Neural cell (in vitro differentiated cells): Measurements from ENCODE around the gene MAGEB3. TPM values are rescaled to one million over a fixed set of nuclear protein-coding genes. Genes with fewer than 3 reads are reported as not detected.

Experiments
- H2AFZ ChIP-seq: fragments of 200-600, 300-800 bp; sonication (generic), shearing (Covaris generic); 2 replicates; pipeline ENCODE4 v1.6.0; 2014; ENCODE audit warnings: low read depth, mild to moderate bottlenecking, antibody characterized with exemption, low read length, moderate library complexity
- H3F3A ChIP-seq: fragments of 200-600 bp; shearing (Covaris generic); 2 replicates; pipeline ENCODE4 v1.6.1; 2016; ENCODE audit warnings: mild to moderate bottlenecking, moderate library complexity, mixed read lengths, antibody characterized with exemption, low read length; ENCODE audit not compliant: insufficient read depth, poor library complexity, severe bottlenecking
- H3K27ac ChIP-seq: fragments of 200-600, 300-800 bp; sonication (generic), shearing (Covaris generic); 2 replicates; pipeline ENCODE4 v1.5.1; 2014; ENCODE audit warnings: mild to moderate bottlenecking, low read length, moderate library complexity
- H3K27me3 ChIP-seq: fragments of 300-800, 200-600 bp; sonication (generic), shearing (Covaris generic); 2 replicates; pipeline ENCODE4 v1.6.0; 2014; ENCODE audit warnings: mild to moderate bottlenecking, low read depth, low read length, moderate library complexity; ENCODE audit not compliant: insufficient read depth
- H3K36me3 ChIP-seq: fragments of 300-800, 200-600 bp; sonication (generic), shearing (Covaris generic); 2 replicates; pipeline ENCODE4 v1.5.1; 2014; ENCODE audit warnings: mild to moderate bottlenecking, antibody characterized with exemption, low read length, moderate library complexity; ENCODE audit not compliant: insufficient read depth
- H3K4me2 ChIP-seq: fragments of 300-800, 200-600 bp; sonication (generic), shearing (Covaris generic); 2 replicates; pipeline ENCODE4 v1.6.0; 2014; ENCODE audit warnings: mild to moderate bottlenecking, low read length
- H3K4me3 ChIP-seq: fragments of 300-800, 200-600 bp; sonication (generic), shearing (Covaris generic); 2 replicates; pipeline ENCODE4 v1.5.1; 2014; ENCODE audit warnings: mild to moderate bottlenecking, low read length, moderate library complexity
- H3K79me2 ChIP-seq: fragments of 200-600 bp; shearing (Covaris generic); replicated peaks from 2 replicates; pipeline ENCODE4 v1.6.0; 2014; ENCODE audit warnings: mild to moderate bottlenecking, low read length, moderate library complexity; ENCODE audit not compliant: insufficient read depth
- H3K9ac ChIP-seq: fragments of 300-800, 200-600 bp; sonication (generic), shearing (Covaris generic); 2 replicates; pipeline ENCODE4 v1.6.1; 2016; ENCODE audit warnings: mild to moderate bottlenecking, low read length, mixed read lengths
- H3K9me2 ChIP-seq: fragments of 200-600 bp; shearing (Covaris generic); 2 replicates; pipeline ENCODE4 v1.6.1; 2016; ENCODE audit warnings: mild to moderate bottlenecking, low read length, mixed read lengths; ENCODE audit not compliant: insufficient read depth
- H3K9me3 ChIP-seq: fragments of 200-600, 300-800 bp; sonication (generic), shearing (Covaris generic); 2 replicates; pipeline ENCODE4 v1.6.1; 2016; ENCODE audit warnings: mild to moderate bottlenecking, mixed run types, low read length, moderate library complexity, mixed read lengths
- H4K20me1 ChIP-seq: fragments of 200-600 bp; shearing (Covaris generic); 2 replicates; pipeline ENCODE4 v1.6.1; 2016; ENCODE audit warnings: mild to moderate bottlenecking, mixed run types; ENCODE audit not compliant: insufficient read depth
- EP300 ChIP-seq: fragments of 450-650 bp; conservative IDR thresholded peaks from 2 replicates; pipeline ENCODE4 v1.6.1; 2014; ENCODE audit warnings: antibody characterized with exemption, mild to moderate bottlenecking, moderate library complexity; ENCODE audit not compliant: poor library complexity, severe bottlenecking
- EZH2 ChIP-seq: fragments of 200-600, 300-800 bp; shearing (Covaris generic), sonication (generic); IDR thresholded peaks from 2 replicates; pipeline ENCODE4 v1.6.1; 2014; ENCODE audit warnings: antibody characterized with exemption, low read length, borderline replicate concordance, mild to moderate bottlenecking; ENCODE audit not compliant: insufficient read depth, poor library complexity, severe bottlenecking
- MXI1 ChIP-seq: fragments of 450-650 bp; conservative IDR thresholded peaks from 2 replicates; pipeline ENCODE4 v1.6.1; 2014; ENCODE audit warnings: antibody characterized with exemption, mild to moderate bottlenecking; ENCODE audit not compliant: poor library complexity, severe bottlenecking
- POLR2AphosphoS5 ChIP-seq: IDR thresholded peaks from 2 replicates; pipeline ENCODE4 v1.6.1; 2012
- RAD21 ChIP-seq: fragments of 450-650 bp; conservative IDR thresholded peaks from 2 replicates; pipeline ENCODE4 v1.6.1; 2014; ENCODE audit warnings: antibody characterized with exemption, mild to moderate bottlenecking, moderate library complexity
- SMC3 ChIP-seq: fragments of 450-650 bp; conservative IDR thresholded peaks from 2 replicates; pipeline ENCODE4 v1.6.1; 2014; ENCODE audit warnings: antibody characterized with exemption, mild to moderate bottlenecking, moderate library complexity; ENCODE audit not compliant: poor library complexity
- TAF1 ChIP-seq: IDR thresholded peaks from 2 replicates; pipeline ENCODE4 v1.6.1; 2012; ENCODE audit warnings: low read depth
- polyA minus RNA-seq: library from RNA; depleted of rRNA, polyadenylated mRNA; stranded (reverse); fragments of >200 nt; gene quantifications from 2 replicates; pipeline ENCODE4 v1.2.3, GENCODE V29; 2014
- polyA plus RNA-seq: library from polyadenylated mRNA; depleted of rRNA; stranded (reverse); fragments of >200 nt; gene quantifications from 2 replicates; pipeline ENCODE4 v1.2.3, GENCODE V29; 2014
- TF ChIP-seq, protein P1 (sequence below): IDR thresholded peaks from 2 replicates; pipeline ENCODE4 v1.6.1; 2012; ENCODE audit warnings: borderline replicate concordance
- TF ChIP-seq, protein P2 (sequence below): fragments of 450-650 bp; IDR thresholded peaks from 2 replicates; pipeline ENCODE4 v1.5.1; 2014; ENCODE audit warnings: antibody characterized with exemption, mild to moderate bottlenecking, moderate library complexity; ENCODE audit not compliant: poor library complexity, severe bottlenecking

MAGEB3 gene, protein sequence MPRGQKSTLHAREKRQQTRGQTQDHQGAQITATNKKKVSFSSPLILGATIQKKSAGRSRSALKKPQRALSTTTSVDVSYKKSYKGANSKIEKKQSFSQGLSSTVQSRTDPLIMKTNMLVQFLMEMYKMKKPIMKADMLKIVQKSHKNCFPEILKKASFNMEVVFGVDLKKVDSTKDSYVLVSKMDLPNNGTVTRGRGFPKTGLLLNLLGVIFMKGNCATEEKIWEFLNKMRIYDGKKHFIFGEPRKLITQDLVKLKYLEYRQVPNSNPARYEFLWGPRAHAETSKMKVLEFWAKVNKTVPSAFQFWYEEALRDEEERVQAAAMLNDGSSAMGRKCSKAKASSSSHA
- polyA plus RNA-seq (not detected in 2 replicates), polyA minus RNA-seq (not detected in 2 replicates)

DNA sequence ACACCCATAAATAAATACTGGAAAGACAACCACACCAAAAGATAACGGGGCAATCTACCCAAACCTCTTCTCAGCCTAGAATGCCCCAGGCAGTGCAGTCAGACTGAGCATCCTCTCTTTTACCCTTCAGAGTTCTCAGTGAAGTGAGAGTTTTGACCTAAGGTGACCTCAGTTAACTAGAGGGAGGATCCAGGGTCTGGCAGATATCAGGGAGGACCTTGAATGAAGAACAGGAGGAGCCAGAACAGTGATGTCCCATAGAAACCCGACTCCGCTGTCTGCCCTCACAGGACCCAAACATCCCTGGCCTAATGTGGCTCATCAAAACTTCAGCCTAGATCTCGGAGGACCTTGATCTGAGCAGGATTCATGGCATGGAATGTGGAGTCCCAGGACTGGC is at the start of gene MAGEB3:
Gene MAGEB3 (plus strand): TSS at position 263 of the 400 bp plus-strand sequence. CDS start 5,268 bp downstream, outside the sequence.
- no peak within 1 kb of the TSS for H3K27ac ChIP-seq
- H3K9me3 ChIP-seq, result no peaks in the 10 kb centered on the region
- H3K27me3 ChIP-seq, result no peaks in the 10 kb centered on the region
- no peaks in the 10 kb centered on the region for H3K9me2 ChIP-seq
- TF ChIP-seq, protein P1, sequence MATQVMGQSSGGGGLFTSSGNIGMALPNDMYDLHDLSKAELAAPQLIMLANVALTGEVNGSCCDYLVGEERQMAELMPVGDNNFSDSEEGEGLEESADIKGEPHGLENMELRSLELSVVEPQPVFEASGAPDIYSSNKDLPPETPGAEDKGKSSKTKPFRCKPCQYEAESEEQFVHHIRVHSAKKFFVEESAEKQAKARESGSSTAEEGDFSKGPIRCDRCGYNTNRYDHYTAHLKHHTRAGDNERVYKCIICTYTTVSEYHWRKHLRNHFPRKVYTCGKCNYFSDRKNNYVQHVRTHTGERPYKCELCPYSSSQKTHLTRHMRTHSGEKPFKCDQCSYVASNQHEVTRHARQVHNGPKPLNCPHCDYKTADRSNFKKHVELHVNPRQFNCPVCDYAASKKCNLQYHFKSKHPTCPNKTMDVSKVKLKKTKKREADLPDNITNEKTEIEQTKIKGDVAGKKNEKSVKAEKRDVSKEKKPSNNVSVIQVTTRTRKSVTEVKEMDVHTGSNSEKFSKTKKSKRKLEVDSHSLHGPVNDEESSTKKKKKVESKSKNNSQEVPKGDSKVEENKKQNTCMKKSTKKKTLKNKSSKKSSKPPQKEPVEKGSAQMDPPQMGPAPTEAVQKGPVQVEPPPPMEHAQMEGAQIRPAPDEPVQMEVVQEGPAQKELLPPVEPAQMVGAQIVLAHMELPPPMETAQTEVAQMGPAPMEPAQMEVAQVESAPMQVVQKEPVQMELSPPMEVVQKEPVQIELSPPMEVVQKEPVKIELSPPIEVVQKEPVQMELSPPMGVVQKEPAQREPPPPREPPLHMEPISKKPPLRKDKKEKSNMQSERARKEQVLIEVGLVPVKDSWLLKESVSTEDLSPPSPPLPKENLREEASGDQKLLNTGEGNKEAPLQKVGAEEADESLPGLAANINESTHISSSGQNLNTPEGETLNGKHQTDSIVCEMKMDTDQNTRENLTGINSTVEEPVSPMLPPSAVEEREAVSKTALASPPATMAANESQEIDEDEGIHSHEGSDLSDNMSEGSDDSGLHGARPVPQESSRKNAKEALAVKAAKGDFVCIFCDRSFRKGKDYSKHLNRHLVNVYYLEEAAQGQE, result no peak
- no peak for TF ChIP-seq RAD21
- no peak for TF ChIP-seq SMC3
- TF ChIP-seq, protein P2, sequence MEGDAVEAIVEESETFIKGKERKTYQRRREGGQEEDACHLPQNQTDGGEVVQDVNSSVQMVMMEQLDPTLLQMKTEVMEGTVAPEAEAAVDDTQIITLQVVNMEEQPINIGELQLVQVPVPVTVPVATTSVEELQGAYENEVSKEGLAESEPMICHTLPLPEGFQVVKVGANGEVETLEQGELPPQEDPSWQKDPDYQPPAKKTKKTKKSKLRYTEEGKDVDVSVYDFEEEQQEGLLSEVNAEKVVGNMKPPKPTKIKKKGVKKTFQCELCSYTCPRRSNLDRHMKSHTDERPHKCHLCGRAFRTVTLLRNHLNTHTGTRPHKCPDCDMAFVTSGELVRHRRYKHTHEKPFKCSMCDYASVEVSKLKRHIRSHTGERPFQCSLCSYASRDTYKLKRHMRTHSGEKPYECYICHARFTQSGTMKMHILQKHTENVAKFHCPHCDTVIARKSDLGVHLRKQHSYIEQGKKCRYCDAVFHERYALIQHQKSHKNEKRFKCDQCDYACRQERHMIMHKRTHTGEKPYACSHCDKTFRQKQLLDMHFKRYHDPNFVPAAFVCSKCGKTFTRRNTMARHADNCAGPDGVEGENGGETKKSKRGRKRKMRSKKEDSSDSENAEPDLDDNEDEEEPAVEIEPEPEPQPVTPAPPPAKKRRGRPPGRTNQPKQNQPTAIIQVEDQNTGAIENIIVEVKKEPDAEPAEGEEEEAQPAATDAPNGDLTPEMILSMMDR, result no peak
- TF ChIP-seq TAF1, result no peak
- no peak for TF ChIP-seq POLR2AphosphoS5
- TF ChIP-seq EZH2, result no peak
- TF ChIP-seq MXI1, result no peak
- no peak for TF ChIP-seq EP300
- H3K36me3 ChIP-seq, result no peaks in the 10 kb centered on the region
- no peaks in the 10 kb centered on the region for H4K20me1 ChIP-seq
- no peak within 1 kb of the TSS for H3K4me3 ChIP-seq
- no peaks in the 10 kb centered on the region for H3K79me2 ChIP-seq
- H3F3A ChIP-seq, result no peaks in the 10 kb centered on the region
- no peak within 1 kb of the TSS for H2AFZ ChIP-seq
- H3K9ac ChIP-seq, result no peak within 1 kb of the TSS
- H3K4me2 ChIP-seq, result no peak within 1 kb of the TSS

DNA sequence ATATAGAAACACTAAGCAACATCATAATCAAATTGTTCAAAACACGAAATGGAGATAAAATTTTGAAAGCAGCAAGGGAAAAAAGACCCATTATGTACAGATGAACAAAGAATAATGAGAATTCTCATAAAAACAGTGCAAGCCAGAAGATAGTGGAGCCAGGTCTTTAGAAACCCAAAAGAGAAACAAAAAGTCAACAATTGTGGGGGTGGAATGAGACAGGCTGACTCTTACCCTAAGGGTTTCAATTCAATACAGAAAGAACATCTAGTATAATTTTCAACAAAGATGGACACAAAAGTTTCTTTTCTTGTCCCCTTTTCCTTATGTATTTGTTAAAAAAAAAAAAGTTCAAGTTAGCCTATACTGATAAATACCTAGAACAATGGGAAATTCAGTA is 49.1 kb upstream of the MAGEB3 start:
- Histone ChIP-seq H3K9me2 (no peaks in the 10 kb centered on the region), H3K27ac (no peak overlapping the region), H3K36me3 (no peaks in the 10 kb centered on the region), H3K27me3 (no peaks in the 10 kb centered on the region), H3F3A (no peaks in the 10 kb centered on the region), H4K20me1 (no peaks in the 10 kb centered on the region), H3K9ac (no peak overlapping the region), H3K4me2 (no peak overlapping the region), H3K79me2 (no peaks in the 10 kb centered on the region), H2AFZ (no peak overlapping the region), H3K9me3 (no peaks in the 10 kb centered on the region), H3K4me3 (no peak overlapping the region)
- no peak for TF ChIP-seq SMC3
- TF ChIP-seq, protein P1, result no peak
- TF ChIP-seq TAF1, result no peak
